Gastrocnemius medialis (tissue), 4 donors: ENCODE results near the gene SNORC. TPM values are rescaled to one million over a fixed set of nuclear protein-coding genes. Genes with fewer than 3 reads are reported as not detected.

Source experiments
- ATAC-seq, 2 donors: fragments of 150-250 bp; one replicate each; pipeline ENCODE4 v1.9.1; 2016
- DNase-seq, 2 donors: peaks; one replicate each; pipeline ENCODE4 v3.0.0-alpha.2; 2019
- H3K27ac ChIP-seq, 4 donors: fragments of 200-600 bp; sonication (generic); 1 replicate in 1 of 4; 2 replicates in 3 of 4; pipeline ENCODE4 v1.5.1; 2016 to 2018; ENCODE audit warnings: mild to moderate bottlenecking in 2 of 4, moderate library complexity in 1 of 4
- H3K27me3 ChIP-seq, 3 donors: fragments of 200-600 bp; sonication (generic) in 2 of 3; 1 replicate in 1 of 3; 2 replicates in 2 of 3; pipeline versions ENCODE4 v1.5.1 to v1.6.0; 2016 to 2019; ENCODE audit warnings: mild to moderate bottlenecking in 1 of 3, moderate library complexity in 1 of 3
- H3K36me3 ChIP-seq, 2 donors: fragments of 200-600 bp; sonication (generic) in 1 of 2; one replicate each; pipeline ENCODE4 v1.5.1; 2017 to 2018
- H3K4me1 ChIP-seq, 2 donors: fragments of 200-600 bp; sonication (generic) in 1 of 2; one replicate each; pipeline ENCODE4 v1.5.1; 2016 to 2017; ENCODE audit warnings: mild to moderate bottlenecking in 2 of 2
- H3K4me3 ChIP-seq, 4 donors: fragments of 200-600 bp; sonication (generic) in 3 of 4; 1 replicate in 1 of 4; 2 replicates in 3 of 4; pipeline ENCODE4 v1.5.1; 2016 to 2019; ENCODE audit warnings: mild to moderate bottlenecking in 2 of 4
- H3K9me3 ChIP-seq, 3 donors: fragments of 200-600 bp; sonication (generic) in 2 of 3; 1 replicate in 1 of 3; 2 replicates in 2 of 3; pipeline ENCODE4 v1.5.1; 2016 to 2019
- POLR2A ChIP-seq, 2 donors: fragments of 450-650 bp; IDR thresholded peaks; one replicate each; pipeline ENCODE4 v1.6.1; 2017; ENCODE audit warnings: antibody characterized with exemption in 2 of 2, mild to moderate bottlenecking in 2 of 2, moderate library complexity in 2 of 2
- in situ Hi-C, 4 donors: fragments of 200-750 bp; cut with MboI; loops; one replicate each; pipeline versions ENCODE4 v1.15.0 to v1.8.0; 2017; ENCODE audit warnings: low sequenced_read_pairs in 4 of 4
- intact Hi-C: fragments of 100-400 bp; cut with DNase I; formaldehyde crosslinking; loops from one replicate; pipeline ENCODE4 v1.15.1; 2023; ENCODE audit warnings: low total_unique reads
- total RNA-seq, 4 donors: library from RNA; depleted of rRNA; stranded (reverse); fragments of >200 nt; gene quantifications; one replicate each; pipeline versions ENCODE4 v1.1.0 to v1.2.3, GENCODE V29; 2016
- TF ChIP-seq, protein P1 (sequence below), 5 experiments: fragments of 450-650 bp in 3 of 5; fragments of 200-600 bp in 2 of 5; sonication (generic) in 2 of 5; IDR thresholded peaks in 4 of 5; conservative IDR thresholded peaks in 1 of 5; 1 replicate in 4 of 5; 2 replicates in 1 of 5; pipeline ENCODE4 v1.5.1; 2016 to 2019; ENCODE audit warnings: antibody characterized with exemption in 5 of 5, mild to moderate bottlenecking in 3 of 5, moderate library complexity in 3 of 5

SNORC gene
- total RNA-seq, 4 donors from 2014 or later: 0.12 to 4.1 (median 1.1) TPM

- Histone ChIP-seq H3K9me3 (no peaks in the 10 kb centered on the region), H3K36me3 (no peaks in the 10 kb centered on the region), H3K4me1 (peaks cover 2 to 11% of the 10 kb centered on the region in 2 donors), H3K27me3 (no peaks in the 10 kb centered on the region), H3K27ac (no peak overlapping the region), H3K4me3 (no peak overlapping the region)
- no peak for TF ChIP-seq POLR2A (IDR thresholded peaks at IDR 0.05)
- TF ChIP-seq, protein P1, sequence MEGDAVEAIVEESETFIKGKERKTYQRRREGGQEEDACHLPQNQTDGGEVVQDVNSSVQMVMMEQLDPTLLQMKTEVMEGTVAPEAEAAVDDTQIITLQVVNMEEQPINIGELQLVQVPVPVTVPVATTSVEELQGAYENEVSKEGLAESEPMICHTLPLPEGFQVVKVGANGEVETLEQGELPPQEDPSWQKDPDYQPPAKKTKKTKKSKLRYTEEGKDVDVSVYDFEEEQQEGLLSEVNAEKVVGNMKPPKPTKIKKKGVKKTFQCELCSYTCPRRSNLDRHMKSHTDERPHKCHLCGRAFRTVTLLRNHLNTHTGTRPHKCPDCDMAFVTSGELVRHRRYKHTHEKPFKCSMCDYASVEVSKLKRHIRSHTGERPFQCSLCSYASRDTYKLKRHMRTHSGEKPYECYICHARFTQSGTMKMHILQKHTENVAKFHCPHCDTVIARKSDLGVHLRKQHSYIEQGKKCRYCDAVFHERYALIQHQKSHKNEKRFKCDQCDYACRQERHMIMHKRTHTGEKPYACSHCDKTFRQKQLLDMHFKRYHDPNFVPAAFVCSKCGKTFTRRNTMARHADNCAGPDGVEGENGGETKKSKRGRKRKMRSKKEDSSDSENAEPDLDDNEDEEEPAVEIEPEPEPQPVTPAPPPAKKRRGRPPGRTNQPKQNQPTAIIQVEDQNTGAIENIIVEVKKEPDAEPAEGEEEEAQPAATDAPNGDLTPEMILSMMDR (IDR thresholded peaks at IDR 0.05 in 4 of 5, conservative IDR thresholded peaks at IDR 0.05 in 1 of 5): no peak
- in situ Hi-C loops (no loop called here), intact Hi-C loops (no loop called here)
- ATAC-seq (no peak), DNase-seq (no peak)
Observed at GRCh38 chr2:232886632-232887031, 16.6 kb downstream of the SNORC start.

DNA sequence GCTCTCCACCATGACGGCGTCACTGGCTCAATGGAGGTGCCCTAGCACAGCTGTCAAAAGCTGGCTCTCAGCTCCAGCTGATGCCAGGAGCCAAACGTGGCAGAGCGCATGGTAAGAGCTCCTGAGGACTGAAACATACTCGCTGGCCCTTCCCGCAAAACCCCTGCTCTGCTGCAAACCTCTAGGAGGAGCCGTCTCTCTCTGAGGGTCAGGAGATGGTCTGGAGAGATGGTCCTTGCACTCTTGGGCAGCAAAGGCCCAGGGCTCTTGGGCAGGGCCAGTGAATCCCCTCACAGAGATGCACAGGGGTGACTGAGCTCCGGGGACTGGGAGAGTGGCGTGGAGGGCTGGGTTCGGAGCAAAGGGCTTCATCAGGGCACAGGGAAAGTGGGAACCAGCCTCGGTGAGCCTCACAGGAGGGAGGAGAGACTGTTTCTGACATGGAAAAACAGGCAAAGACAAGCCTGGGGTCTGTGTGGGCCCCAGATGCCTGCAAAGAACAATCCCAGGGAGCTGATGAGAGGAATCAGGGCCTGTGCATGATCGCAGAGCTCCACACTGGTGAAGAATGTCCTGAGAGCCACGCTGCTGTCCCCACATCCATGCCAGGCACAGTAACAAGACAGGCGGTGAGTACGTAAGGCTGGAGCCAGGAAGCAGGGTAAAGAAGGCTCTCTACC lies 17.2 kb downstream of the SNORC start:
- no peak for TF ChIP-seq POLR2A (IDR thresholded peaks at IDR 0.05)
- TF ChIP-seq, protein P1 (IDR thresholded peaks at IDR 0.05 in 4 of 5, conservative IDR thresholded peaks at IDR 0.05 in 1 of 5): no peak
- no peaks in the 10 kb centered on the region for H3K9me3 ChIP-seq
- H3K27ac ChIP-seq: no peak overlapping the region
- DNase-seq: no peak
- intact Hi-C loops (no loop called here), in situ Hi-C loops (no loop called here)
- H3K36me3 ChIP-seq: no peaks in the 10 kb centered on the region
- no peaks in the 10 kb centered on the region for H3K27me3 ChIP-seq
- peaks cover 3 to 12% of the 10 kb centered on the region in 2 donors for H3K4me1 ChIP-seq
- ATAC-seq: no peak
- no peak overlapping the region for H3K4me3 ChIP-seq

GRCh38 chr2:232888099-232888836 lies 18.2 kb downstream of the SNORC start:
- no peaks in the 10 kb centered on the region for H3K36me3 ChIP-seq
- H3K27me3 ChIP-seq: no peaks in the 10 kb centered on the region

GRCh38 chr2:232888839-232889529 lies 18.9 kb downstream of the SNORC start:
- no peak for DNase-seq
- Histone ChIP-seq H3K4me1 (peaks cover 3 to 12% of the 10 kb centered on the region in 2 donors), H3K36me3 (no peaks in the 10 kb centered on the region), H3K27ac (no peak overlapping the region), H3K9me3 (no peaks in the 10 kb centered on the region), H3K4me3 (no peak overlapping the region), H3K27me3 (no peaks in the 10 kb centered on the region)
- in situ Hi-C loops: no loop called here
- intact Hi-C loops: no loop called here
- no peak for TF ChIP-seq POLR2A (IDR thresholded peaks at IDR 0.05)
- TF ChIP-seq, protein P1 (IDR thresholded peaks at IDR 0.05 in 4 of 5, conservative IDR thresholded peaks at IDR 0.05 in 1 of 5): no peak
- ATAC-seq: no peak

More at GRCh38 chr2:232888099-232888836, 18.2 kb downstream of the SNORC start:
- in situ Hi-C loops (no loop called here), intact Hi-C loops (no loop called here)
- Histone ChIP-seq H3K4me1 (peaks cover 3 to 12% of the 10 kb centered on the region in 2 donors), H3K9me3 (no peaks in the 10 kb centered on the region), H3K27ac (no peak overlapping the region), H3K4me3 (no peak overlapping the region)
- no peak for ATAC-seq
- TF ChIP-seq, protein P1 (IDR thresholded peaks at IDR 0.05 in 4 of 5, conservative IDR thresholded peaks at IDR 0.05 in 1 of 5): no peak
- no peak for TF ChIP-seq POLR2A (IDR thresholded peaks at IDR 0.05)
- no peak for DNase-seq
